AG08396 (cell line): ENCODE data around the gene STEEP1.
"Not testable (repeated sequence)": the region's sequence is repeated elsewhere in the genome, so short reads cannot be mapped to it uniquely, and the experiment has no call there.

ENCODE experiments used
- DNase-seq: peaks from one replicate; pipeline ENCODE4 v3.0.0; 2012; ENCODE audit warnings: low spot score, mixed read lengths

Gene STEEP1

GRCh38 chrX:119529345-119530276, 35.6 kb downstream of the STEEP1 start:
- no peak for DNase-seq

GRCh38 chrX:119523664-119524184, 41.5 kb downstream of the STEEP1 start:
- no peak for DNase-seq

DNA sequence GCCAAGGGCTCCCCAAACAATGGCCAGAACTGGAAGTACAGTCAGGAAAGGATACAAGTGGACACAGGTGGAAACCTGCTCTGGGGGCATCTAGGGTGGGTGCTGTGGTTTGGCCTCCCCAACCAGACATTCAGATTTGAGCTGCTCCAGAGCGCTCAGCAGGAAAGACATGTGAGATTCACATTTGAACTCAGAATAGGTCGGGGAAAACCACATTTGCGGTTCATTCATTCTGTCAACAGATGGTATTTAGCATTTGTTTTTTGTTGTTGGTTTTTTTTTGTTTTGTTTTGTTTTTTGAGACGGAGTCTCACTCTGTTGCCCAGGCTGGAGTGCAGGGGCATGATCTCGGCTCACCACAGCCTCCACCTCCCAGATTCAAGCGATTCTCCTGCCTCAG, 44.0 kb downstream of the STEEP1 start:
- DNase-seq, result no peak

- no peak for DNase-seq
Observed at GRCh38 chrX:119518371-119518770, 46.8 kb downstream of the STEEP1 start.

GRCh38 chrX:119516157-119516702, 49.0 kb downstream of the STEEP1 start:
- DNase-seq, result peak; percentile 69

DNA sequence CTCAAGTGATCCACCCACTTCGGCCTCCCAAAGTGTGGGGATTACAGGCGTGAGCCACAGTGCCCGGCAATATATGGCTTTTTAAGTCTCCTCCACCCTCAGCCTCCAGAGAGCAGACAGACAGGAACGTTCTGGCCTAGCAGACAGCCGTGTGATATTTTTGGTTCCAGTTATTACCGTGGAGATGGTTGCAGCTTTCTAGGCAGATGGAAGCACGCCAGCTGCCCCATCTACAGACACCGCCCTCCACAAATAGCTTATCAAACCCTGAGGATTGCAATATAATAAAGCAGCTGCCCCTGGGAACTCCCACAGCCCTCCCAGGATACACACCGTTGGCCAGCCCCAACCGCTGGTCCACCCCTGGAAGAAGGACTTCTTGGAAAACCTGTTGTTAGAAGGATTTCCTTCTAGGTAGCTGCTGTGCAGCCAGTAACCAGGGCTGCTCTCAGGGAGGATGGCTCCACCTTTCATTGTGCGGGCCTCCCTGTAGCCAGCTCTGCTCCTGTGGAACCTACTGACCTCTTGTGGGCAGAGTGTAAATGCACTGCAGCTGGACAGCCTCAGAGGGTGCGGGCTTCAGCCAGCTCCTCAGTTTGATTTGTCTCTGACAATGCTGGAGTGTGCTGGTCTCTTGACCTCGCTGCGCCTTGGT, 52.9 kb downstream of the STEEP1 start:
- peak; percentile 76 for DNase-seq

GRCh38 chrX:119507206-119507605, 58.0 kb downstream of the STEEP1 start:
- no peak for DNase-seq

GRCh38 chrX:119505945-119506344, 59.3 kb downstream of the STEEP1 start:
- DNase-seq, result no peak

DNA sequence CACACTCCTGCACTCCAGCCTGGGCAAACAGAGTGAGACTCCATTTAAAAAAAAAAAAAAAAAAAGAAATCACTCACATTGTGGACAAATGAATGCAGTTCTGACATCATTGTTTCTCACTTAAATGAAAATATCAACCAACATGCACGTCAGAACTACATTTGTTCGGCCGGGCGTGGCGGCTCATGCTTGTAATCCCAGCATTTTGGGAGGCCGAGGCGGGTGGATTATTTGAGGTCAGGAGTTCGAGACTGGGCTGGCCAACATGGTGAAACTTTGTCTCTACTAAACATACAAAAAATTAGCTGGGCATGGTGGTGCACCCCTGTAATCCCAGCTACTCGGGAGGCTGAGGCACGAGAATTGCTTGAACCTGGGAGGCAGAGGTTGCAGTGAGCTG, 60.1 kb downstream of the STEEP1 start:
- not testable (repeated sequence) for DNase-seq

DNA sequence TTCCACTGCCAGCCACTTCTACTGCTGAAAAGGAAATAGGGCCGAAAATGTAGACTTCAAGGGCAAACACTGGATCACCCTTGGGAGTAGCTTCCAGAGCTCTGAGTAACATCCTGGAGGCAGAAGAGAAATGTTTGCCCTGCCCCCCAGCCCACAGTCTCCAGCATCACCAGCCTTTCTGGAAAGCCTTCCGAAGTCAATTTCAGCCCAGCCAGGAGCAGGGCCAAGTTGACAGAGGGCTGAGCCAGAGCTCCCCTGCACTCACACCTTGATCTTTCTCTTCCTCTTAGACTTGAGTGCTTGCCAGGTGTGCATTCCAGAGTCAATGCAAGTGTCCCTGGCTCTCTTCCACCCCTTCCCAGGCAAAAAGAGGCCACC, 61.7 kb downstream of the STEEP1 start:
- DNase-seq, result peak; percentile 79

- DNase-seq, result no peak
Observed at GRCh38 chrX:119502727-119503483, 62.3 kb downstream of the STEEP1 start.

GRCh38 chrX:119501511-119502148, 63.6 kb downstream of the STEEP1 start:
- DNase-seq, result no peak

DNA sequence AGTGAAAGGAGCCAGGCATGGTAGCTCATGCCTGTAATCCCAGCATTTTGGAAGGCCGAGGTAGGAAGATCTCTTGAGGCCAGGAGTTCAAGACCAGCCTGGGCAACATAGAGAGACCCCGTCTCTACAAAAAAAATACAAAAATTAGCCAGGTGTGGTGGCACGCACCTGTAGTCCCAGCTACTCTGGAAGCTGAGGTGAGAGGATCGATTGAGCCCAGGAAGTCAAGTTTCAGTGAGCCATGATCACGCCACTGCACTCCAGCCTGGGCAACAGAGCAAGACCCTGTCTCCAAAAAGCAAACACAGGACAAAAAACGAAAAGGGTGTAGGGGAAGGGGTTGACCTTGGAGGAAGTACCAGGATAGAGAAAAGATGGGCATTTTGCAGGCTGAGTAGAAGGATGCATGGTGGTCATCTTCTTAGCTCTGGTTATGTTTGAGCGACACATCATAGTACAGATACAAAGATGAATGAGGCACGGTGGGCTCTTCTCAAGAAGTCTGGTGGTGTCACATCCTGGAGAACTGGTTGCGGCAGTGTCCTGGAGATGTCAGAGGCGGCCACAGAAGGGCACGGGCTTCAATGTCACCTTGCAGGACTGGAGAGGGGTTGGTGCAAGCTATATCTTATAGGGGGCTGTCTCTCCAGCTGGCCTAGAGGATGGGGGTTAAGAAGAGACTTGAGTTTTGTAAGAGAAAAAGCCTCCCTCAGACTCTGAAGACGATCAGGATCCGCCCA, 65.0 kb downstream of the STEEP1 start:
- no peak for DNase-seq

DNA sequence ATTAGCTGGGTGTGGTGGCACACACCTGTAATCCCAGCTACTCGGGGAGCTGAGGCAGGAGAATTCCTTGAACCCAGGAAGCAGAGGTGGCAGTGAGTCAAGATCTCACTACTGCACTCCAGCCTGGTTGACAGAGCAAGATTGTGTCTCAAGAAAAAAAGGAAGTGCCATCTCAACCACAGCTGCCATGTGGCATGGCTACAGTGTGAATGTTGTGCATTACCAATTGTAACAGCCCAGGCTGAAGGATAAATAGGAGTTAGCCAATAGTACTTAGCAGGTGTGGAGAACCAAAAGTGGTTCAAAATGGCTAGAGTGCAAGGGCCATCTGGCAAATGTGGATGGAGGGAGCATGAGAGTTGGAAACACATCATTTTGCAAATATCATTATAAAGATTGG, 68.0 kb downstream of the STEEP1 start:
- DNase-seq, result no peak

DNA sequence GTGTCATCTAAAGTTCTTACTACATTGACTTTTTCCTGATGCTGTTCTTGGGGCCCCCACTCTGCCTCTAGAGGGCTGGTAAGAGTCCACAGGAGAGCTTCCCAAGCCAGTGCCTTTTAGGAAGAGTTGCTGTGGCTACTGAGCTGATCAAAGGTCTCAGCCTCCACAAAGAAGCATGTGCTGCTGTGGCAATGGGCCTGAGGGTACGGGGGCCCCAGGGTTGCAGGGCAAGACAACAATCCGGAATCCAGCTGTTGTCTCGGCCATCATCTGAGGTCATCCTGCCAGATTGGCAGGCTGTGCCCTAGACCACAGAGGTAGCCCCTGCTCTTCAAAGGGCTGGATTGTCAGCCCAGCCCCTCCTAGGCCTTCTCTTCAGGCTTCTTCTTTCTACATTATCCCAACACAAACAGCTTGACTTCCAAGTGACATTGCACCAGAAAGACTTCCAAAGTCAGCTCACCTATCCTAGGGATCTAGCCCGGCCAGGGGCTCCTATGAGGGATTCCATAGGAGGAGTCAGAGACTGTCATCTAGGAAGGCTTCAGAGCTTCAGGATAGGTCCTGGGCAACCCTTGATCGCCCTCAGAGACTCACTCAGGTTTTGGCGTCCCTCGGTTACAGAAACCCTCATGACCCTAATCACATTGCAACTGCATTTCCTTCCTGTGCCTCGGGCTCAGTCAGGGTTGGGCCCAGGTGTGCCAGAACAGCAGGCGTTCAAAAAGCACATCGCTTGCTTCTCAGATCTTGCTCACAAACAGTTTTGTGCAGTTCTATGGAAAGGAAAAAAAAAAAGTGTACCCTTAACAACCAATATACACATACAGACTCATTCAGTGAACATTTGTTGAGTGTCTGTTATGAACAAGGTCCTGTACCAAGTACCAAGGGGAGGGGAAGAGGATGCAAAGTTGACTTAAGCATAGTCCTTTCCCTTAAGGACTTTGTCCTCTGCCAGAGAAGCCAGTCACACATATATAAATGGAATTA, 69.2 kb downstream of the STEEP1 start:
- no peak for DNase-seq

GRCh38 chrX:119493851-119494495, 71.2 kb downstream of the STEEP1 start:
- not testable (repeated sequence) for DNase-seq

DNA sequence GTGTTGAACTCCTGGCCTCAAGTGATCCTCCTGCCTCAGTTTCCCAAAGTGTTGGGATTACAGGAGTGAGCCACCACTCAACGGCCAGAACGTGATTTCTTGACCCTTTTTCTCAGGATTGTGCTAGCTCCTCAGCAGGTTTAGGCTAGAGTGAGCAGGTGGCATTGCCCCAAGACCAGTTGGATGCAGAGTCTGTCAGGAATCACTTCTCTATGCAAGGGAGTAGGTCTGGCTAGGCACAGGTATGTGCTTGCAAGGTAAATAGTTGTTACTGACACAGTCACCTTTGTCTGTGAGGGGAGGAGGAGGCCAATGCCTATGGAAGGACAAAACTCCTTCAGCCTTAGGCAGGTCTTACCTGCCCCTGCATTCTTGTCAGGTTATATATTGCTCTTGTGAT, 72.7 kb downstream of the STEEP1 start:
- no peak for DNase-seq

- DNase-seq, result no peak
Observed at GRCh38 chrX:119489212-119490074, 75.8 kb downstream of the STEEP1 start.
